Measurements from ENCODE around the gene STOX1.
A peak's percentile ranks its signal among the peaks of the same experiment; 100 is the strongest.
"Not testable (repeated sequence)": the region's sequence is repeated elsewhere in the genome, so short reads cannot be mapped to it uniquely, and the experiment has no call there.

The STOX1 gene, protein sequence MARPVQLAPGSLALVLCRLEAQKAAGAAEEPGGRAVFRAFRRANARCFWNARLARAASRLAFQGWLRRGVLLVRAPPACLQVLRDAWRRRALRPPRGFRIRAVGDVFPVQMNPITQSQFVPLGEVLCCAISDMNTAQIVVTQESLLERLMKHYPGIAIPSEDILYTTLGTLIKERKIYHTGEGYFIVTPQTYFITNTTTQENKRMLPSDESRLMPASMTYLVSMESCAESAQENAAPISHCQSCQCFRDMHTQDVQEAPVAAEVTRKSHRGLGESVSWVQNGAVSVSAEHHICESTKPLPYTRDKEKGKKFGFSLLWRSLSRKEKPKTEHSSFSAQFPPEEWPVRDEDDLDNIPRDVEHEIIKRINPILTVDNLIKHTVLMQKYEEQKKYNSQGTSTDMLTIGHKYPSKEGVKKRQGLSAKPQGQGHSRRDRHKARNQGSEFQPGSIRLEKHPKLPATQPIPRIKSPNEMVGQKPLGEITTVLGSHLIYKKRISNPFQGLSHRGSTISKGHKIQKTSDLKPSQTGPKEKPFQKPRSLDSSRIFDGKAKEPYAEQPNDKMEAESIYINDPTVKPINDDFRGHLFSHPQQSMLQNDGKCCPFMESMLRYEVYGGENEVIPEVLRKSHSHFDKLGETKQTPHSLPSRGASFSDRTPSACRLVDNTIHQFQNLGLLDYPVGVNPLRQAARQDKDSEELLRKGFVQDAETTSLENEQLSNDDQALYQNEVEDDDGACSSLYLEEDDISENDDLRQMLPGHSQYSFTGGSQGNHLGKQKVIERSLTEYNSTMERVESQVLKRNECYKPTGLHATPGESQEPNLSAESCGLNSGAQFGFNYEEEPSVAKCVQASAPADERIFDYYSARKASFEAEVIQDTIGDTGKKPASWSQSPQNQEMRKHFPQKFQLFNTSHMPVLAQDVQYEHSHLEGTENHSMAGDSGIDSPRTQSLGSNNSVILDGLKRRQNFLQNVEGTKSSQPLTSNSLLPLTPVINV

DNA sequence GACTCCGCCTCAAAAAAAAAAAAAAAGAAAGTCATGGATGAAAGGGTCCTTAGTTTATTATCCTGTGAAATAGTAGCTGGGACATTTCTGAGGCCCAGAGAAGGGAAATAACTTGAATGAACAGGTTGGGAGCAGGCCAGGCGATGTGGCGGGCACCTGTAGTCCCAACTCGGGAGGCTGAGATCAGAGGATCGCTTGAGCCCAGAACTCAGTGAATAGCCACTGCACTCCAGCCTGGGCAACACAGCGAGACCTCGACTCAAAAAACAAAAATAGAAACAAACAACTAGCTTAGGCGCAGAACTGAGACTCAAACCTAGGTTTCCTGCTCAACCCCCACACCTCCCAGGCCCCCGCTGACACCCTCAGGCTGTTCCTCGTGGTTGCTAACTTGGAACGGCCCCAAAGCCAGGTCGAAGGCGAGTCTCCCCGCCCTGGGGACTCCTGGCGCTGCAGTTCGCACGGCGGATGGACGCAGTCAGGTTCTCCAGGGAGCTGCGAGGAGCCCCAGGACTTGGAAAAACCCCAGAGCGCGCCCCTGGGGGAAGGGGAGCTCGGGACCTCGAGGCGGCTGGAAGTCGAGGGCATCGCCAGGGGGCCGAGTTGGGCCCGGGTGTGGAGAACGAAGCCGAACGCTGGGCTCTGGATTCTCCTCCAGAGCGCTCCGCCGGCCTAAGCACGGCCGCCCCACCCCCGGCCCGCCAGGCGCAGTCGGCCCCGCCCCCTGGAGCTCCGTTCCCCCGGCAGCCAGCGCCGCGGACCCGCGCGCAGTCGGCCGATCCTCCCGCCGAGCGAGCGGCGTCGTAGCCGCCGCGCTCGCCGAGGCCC lies at the start of gene STOX1:
Gene STOX1 (plus strand): TSS at position 768 of the 828 bp plus-strand sequence. CDS start 93 bp downstream, outside the sequence.
- DNase-seq (ENCODE audit: low read depth) = peak; percentile 33

DNA sequence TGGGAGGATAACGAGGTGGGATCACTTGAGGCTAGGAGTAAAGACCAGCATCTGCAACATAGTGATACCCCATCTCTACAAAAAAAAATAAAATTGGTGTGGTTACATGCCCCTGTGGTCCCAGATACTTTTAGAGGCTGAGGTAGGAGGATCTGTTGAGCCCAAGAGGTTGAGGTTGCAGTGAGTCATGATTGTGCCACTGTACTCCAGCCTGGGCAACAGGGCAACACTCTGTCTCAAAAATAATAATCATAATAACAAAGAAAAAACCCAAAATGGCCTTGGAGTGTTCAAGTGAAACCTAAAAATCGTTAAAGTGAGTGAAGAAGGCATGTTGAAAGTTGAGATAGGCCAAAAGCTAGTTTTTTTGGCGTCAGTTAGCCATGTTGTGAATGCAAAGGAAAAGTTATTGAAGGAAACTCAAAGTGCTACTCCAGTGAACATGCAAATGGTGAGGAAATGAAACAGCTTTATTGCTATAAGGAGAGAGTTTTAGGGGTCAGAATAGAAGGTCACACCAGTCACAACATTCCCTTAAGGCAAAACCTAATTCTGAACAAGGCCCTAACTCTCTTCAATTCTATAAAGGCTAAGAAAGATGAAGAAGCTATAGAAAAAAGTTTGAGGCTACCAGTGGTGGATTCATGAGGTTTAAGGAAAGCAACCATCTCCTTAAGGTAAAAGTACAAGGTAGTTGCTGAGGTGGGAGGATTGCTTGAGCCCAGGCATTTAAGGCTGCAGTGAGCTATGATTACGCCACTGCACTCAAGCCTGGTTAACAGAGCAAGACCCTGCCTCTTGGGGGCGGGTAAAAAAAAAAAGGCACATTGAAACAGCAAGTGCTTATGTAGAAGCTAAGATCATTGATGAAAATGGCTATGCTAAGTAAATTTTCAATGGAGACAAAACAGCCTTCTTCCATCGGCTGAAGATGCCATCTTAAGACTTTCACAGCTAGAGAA lies 45.4 kb upstream of the STOX1 start:
- DNase-seq (ENCODE audit: low read depth) = no peak

DNA sequence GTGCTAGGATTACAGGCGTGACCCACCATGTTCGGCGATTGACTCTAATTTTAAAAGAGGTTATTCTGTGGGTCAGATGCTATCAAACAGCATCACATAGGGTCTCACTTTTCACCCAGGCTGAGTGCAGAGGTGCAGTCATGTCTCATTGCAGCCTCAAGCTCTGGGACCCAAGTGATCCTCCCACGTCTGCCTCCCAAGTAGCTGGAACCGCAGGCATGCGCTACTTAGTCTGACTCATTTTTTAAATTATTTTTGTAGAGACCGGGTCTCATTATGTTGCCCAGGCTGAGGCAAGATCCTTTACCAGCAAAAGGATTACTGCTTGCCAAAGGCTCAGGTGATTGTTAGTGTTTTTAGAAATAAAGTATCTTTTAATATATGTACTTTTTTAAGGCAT lies 42.9 kb upstream of the STOX1 start:
- DNase-seq (ENCODE audit: low read depth) = no peak

DNA sequence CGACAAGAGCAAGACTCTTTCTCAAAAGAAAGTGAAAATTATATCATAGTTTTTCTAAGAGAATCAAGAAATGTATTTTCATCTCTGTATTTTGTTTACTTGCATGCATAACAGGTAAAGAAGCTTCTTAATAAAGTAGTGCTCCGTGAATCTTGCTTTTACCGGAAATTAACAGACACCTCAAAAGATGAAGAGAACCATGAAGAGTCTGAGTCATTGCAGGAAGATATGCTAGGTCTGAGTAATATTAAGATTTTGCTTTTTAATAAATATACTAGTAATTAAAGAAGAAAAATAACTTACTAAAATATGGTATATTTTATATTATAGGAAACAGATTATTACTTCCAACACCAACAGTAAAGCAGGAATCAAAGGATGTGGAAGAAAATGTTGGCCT lies 39.5 kb upstream of the STOX1 start:
- DNase-seq (ENCODE audit: low read depth) = no peak

DNA sequence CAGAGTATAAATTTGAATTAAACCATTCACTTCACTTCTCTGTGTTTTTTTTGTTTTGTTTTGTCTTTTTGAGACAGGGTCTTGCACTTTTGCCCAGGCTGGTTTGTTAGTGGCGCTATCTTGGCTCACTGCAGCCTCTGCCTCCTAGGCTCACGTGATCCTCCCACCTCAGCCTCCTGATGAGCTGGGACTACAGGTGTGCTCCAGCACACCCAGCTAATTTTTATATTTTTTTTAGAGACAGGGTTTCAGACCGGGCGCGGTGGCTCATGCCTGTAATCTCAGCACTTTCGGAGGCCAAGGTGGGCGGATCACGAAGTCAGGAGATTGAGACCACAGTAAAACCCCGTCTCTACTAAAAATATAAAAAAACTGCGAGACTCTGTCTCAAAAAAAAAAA lies 36.9 kb upstream of the STOX1 start:
- DNase-seq (ENCODE audit: low read depth) = no peak

DNA sequence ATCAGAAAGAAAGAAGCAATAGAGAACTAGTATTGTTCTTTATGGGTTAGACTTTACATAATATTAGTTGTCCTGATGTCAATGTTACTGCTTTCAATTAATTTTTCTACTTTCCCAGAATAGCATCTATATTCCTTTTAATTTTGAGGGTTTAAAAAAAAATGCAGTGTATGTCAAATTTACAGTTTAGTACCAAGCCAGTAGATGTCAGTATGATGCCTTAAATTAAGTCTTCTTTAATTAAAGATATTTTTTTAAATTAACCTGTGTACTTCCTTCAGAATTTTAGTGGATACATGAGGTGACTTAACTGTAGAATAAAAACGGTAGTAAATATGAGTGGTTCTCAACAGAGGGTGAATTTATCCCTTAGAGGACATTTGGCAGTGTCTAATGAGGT lies 35.2 kb upstream of the STOX1 start:
- peak; percentile 9 for DNase-seq (ENCODE audit: low read depth)

DNA sequence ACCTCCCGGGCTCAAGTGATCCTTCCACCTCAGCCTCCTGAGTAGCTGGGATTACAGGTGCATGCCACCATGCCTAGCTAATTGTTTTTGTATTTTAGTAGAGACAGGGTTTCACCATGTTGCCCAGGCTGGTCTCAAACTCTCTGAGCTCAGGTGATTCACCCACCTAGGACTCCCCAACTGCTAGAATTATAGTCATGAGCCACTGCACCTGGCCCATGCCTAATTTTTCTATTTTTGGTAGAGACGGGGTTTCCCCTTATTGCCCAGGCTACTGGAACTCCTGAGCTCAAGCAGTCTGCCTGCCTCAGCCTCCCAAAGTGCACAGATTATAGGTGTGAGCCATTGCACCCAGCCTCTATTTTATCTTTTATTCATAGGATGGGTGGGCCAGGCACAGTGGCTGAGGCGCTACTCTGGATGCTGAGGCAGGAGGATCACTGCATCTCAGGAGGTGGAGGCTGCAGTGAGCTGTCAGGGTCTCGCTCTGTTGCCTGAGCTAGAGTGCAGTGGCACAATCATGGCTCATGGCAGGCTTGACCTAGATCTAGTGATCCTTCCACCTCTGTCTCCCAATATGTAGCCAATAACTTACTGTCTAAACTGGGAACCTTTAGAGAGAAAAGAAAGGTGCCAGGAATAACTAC lies 31.3 kb upstream of the STOX1 start:
- DNase-seq (ENCODE audit: low read depth) = no peak

DNA sequence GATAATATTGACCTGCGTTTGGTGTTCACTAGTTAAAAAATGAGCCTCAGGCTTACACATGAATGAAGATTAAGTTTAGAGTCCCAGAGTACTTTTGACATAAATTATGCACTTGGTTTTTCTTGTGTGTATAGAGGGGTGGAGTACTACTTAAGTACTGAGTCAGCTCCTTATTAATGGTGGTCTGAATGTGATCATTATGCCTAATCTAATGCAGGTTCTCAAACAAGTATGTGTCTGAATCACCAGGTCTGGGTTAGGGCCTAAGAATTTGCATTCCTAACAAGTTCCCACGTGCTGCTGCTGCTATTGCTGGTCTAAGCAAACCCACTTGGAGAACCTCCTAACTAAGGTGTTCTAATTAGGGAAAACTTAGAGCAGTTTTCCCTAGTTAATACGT lies 30.7 kb upstream of the STOX1 start:
- peak; percentile 3 for DNase-seq (ENCODE audit: low read depth)

DNA sequence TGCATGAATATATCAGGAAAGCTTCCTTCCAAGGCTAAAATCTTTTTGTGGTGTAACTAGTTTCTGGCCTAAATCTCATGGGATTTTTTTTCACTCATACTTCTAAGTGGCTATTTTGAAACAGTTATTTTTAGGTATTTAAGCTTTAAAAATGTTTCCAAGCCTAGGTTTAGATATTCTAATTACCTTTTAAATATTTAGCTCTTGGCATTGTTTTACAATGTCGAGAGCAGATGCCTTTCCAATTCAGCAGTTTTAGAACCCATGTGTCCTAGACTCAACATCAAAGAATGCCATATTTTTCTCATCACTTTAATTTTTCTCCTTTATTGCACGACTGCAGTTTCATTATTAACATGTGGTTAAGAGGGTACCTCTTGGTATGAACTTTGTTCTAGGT lies 27.1 kb upstream of the STOX1 start:
- DNase-seq (ENCODE audit: low read depth) = peak; percentile 33

DNA sequence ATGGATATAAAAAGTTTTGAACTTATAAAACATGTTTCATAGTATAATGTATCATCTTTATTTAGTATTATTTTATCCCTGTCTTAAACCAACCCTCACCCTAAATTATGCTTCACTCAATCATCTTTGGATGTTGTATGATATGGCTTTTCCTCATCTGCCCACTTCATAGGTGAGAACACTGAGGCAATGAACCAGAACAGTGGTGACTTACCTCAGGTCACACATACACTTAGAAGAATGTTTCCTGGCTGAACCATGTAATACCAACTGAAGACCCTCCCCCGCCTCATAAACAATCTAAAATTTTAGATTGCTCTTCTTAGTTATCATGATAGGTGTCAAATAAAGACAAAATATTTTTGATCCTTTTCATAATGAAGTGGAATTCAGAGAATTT lies 22.6 kb upstream of the STOX1 start:
- DNase-seq (ENCODE audit: low read depth) = no peak

DNA sequence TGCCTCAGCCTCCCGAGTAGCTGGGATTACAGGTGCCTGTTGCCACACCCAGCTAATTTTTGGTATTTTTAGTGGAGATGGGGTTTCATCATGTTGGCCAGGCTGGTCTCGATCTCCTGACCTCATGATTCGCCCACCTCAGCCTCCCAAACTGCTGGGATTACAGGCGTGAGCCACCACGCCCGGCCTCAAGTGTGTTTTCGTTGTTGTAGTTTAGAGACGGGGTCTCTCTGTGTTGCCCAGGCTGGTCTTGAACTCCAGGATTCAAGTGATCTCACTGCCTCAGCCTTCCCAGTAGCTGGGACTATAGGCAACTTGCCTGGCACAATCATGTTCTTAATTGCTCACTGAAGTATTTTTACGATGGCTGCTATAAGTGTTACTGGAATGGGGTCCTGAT lies 16.5 kb upstream of the STOX1 start:
- DNase-seq (ENCODE audit: low read depth) = not testable (repeated sequence)

DNA sequence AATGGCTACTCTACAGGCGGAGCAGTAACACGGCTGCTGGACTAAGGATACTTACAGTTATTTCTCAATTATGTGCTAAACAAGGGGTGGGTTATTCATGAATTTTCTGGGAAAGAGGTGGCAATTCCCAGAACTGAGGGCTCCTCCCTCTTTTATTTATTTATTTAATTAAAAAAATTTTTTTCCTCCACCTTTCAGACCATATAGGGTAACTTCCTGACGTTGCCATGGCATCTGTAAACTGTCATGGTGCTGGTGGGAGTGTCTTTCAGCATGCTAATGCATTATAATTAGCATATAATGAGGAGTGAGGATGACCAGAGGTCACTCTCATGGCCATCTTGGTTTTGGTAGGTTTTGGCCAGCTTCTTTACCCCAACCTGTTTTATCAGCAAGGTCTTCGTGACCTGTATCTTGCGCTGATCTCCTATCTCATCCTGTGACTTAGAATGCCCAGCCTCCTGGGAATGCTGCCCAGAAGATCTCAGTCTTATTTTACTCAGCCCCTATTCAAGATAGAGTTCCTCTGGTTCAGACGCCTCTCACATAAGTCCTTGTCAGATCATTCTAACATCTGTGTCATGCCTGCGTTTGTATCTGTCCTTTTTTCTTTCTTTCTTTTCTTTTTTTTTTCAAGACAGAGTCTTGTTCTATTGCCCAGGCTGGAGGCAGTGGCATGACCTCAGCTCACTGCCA lies 15.9 kb upstream of the STOX1 start:
- no peak for DNase-seq (ENCODE audit: low read depth)

DNA sequence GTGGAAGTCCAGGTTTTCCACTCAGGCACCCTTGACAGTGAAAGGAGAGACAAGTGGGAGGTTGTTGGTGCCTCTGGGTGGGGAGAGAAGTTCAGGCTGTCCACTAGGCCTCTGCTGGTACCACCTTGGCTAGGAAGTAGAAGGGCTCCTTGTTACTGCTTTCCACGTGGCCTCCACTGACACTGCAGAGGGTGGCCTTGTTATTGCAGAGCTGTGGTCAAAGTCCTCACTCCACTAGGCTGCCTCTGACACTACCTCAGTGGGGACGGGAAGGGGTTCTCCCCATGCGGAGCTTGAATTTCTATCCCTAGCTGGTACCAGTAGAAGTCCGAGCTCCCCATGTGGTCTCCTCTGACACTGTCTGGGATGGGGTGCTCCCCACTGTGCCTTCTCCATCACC lies 14.9 kb upstream of the STOX1 start:
- no peak for DNase-seq (ENCODE audit: low read depth)

DNA sequence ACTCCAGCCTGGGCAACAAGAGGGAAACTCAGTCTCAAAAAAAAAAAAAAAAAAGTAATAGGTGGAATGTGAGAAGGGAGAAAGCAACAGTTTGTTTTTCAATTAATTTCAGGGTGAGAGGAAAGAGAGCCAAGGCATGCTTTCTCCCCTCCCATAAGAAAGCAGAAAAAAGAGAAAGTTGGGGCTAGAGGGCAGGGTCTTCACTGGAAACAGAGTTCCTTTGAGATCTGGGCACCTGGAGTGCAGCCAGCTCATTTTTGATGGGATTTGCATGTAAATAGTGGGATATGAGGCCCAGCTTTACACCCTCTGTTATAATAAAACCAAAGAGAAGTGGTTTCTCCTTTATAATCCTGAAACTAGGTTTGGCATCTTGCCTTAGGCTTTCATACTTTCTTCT lies 13.8 kb upstream of the STOX1 start:
- DNase-seq (ENCODE audit: low read depth) = no peak

DNA sequence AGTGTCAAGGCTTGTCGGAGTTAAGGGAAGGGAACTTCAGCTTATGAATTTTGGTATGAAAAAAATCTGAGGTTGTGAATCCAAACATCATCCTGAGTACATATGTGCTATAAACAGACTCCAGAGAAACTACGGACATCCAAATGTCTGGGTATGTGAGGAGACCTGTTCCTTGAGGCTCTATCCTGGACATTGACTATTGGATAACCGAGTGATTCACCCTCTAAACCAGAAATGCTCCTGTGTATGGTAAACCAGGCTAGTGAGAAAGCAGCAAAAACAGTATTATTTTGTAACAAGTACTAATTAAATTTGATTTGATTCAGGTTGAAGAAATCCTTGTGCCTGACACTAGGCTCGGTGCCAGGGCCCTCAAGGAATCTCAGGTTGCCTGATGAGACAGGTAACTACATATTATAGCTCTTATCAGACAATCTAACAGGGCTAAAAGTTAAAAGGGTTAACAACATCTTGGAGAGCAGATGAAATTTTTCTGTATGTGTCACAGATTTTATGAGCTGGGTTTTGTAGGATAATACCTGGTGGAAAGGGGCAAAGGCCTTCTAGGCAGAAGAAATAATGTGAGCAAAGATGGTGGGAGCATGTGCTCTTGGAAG lies 10.4 kb upstream of the STOX1 start:
- DNase-seq (ENCODE audit: low read depth) = no peak

DNA sequence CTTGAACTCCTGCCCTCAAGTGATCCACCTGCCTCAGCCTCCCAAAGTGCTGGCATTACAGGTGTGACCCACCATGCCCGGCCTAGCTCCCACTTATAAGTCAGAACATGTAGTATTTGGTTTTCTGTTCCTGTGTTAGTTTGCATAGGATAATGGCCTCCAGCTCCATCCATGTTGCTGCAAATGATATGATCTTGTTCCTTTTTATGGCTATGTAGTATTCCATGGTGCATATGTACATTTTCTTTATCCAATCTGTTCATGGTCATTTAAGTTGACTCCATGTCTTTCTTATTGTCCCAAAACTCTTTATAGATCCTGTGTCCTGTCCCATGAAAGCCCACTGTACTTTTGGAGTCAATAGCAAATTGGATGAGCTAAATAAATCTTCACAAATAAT lies 7.0 kb upstream of the STOX1 start:
- DNase-seq (ENCODE audit: low read depth) = not testable (repeated sequence)

DNA sequence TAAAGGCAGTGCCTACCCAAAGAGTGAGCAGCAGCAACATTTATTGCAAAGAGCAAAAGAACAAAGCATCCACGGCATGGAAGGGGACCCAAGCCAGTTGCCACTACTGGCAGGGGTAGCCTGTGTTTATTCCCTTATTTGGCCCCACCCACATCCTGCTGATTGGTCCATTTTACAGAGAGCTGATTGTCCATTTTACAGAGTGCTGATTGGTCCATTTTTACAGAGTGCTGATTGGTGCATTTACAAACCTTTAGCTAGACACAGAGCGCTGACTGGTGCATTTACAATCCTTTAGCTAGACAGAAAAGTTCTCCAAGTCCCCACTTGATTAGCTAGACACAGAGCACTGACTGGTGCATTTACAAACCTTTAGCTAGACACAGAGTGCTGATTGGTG lies 4.7 kb upstream of the STOX1 start:
- not testable (repeated sequence) for DNase-seq (ENCODE audit: low read depth)

DNA sequence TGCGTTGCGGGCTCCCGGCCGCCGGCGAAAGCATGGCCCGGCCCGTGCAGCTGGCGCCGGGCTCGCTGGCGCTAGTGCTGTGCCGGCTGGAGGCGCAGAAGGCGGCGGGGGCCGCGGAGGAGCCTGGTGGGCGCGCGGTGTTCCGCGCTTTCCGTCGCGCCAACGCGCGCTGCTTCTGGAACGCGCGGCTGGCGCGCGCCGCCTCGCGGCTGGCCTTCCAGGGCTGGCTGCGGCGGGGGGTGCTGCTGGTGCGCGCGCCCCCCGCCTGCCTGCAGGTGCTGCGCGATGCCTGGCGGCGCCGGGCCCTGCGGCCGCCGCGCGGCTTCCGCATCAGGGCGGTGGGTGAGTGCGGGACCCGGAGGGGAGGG lies 245 bp downstream of the STOX1 start:
- not testable (repeated sequence) for DNase-seq (ENCODE audit: low read depth)

DNA sequence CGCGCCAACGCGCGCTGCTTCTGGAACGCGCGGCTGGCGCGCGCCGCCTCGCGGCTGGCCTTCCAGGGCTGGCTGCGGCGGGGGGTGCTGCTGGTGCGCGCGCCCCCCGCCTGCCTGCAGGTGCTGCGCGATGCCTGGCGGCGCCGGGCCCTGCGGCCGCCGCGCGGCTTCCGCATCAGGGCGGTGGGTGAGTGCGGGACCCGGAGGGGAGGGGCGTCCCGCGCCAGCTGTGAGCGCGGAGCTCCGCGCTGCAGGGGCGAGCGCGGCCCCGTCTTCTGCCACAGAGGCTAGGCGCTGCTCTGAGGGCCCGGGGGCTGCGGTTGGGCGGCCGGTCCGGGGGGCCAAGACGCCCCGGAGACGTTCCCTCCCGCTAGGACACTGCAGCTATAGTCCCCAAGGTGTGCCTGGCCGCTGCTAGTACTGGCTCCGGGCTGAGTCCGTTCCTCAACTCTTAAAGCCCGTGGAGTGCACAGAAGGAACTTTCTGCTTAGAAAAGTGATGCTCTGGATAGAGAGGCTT lies 811 bp downstream of the STOX1 start:
- not testable (repeated sequence) for DNase-seq (ENCODE audit: low read depth)

All from fibroblast of gingiva (primary cell).